ENCODE measurements around the gene RFX4.

GRCh38 chr12:106651552-106651951 is 68.7 kb downstream of the RFX4 start:
- TF ChIP-seq CTCF (IDR thresholded peaks at IDR 0.05 in 2 of 3, conservative IDR thresholded peaks at IDR 0.05 in 1 of 3; ENCODE audit: control insufficient read depth in 2 of 3, extremely low read depth in 1 of 3, insufficient read depth in 1 of 3, low read depth in 3 of 3, low read length in 3 of 3) (no peak), JUND (IDR thresholded peaks at IDR 0.05; ENCODE audit: low read depth, low read length) (no peak), ZZZ3 (IDR thresholded peaks at IDR 0.05; ENCODE audit: control insufficient read depth, insufficient read length, low read depth) (no peak), RFX5 (IDR thresholded peaks at IDR 0.05; ENCODE audit: low read depth, low read length) (no peak), EZH2 (IDR thresholded peaks at IDR 0.05; ENCODE audit: borderline replicate concordance, control insufficient read depth, low read depth, low read length) (no peak), TARDBP (IDR thresholded peaks at IDR 0.05; ENCODE audit: borderline replicate concordance) (no peak), CREB1 (IDR thresholded peaks at IDR 0.05; ENCODE audit: low read depth) (no peak), GABPA (IDR thresholded peaks at IDR 0.05; ENCODE audit: low read depth) (no peak), ZNF274 (IDR thresholded peaks at IDR 0.05; ENCODE audit: insufficient read depth, insufficient read length) (no peak), E2F4 (IDR thresholded peaks at IDR 0.05; ENCODE audit: low read depth, low read length) (no peak), ZBTB4 (CRISPR knock-in tag; IDR thresholded peaks at IDR 0.05) (no peak)

Data from GM12878 (cell line).